Activated CD8-positive, alpha-beta memory T cell treated with anti-CD3 and anti-CD28 coated beads, Interleukin-2, amount 50 U/mL, for 1 hour (primary cell): Measurements from ENCODE around the gene WDR93.
"Not testable (repeated sequence)": the region's sequence is repeated elsewhere in the genome, so short reads cannot be mapped to it uniquely, and the experiment has no call there.

Source experiments
- DNase-seq: peaks from one replicate; pipeline ENCODE4 v3.0.0-alpha.2; 2020; ENCODE audit errors: extremely low read depth

WDR93 gene

DNA sequence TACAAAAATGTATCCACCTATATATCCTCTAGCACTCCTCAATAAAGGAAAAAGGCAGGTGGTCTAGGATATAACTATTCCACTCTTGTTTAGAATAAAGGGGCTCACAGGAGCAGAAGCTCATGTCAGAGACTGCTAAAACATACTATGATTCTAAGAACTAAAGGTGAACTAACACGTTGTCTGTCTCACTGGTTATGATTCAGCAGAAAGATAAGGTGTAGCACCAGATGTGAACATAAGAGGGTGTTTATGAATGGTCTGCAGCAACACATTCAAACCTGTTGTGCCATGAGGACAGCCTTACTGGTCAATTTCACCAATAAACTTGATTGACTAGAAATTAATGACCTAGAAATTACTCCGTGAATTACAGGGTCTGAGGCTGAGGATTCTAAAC, 4.6 kb upstream of the WDR93 start:
- no peak for DNase-seq

DNA sequence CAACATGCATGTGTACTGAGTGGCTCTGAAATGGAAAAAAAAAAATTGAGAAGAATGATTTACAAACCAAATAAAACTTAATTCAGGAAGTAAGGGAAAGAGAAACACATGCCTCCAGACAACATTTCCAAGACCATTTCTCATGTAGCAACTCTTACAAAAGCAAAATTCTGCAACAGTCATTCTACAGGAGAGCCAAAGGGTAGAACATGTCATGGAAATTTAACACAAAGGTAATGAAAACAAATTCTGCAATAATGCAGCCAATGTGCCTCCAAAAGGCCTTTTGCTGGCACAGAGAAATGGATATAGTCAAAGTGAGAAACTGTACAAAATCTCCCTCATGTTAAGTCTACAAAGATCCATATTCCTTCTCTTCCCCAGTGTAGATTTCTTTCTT, 4.1 kb upstream of the WDR93 start:
- no peak for DNase-seq

DNA sequence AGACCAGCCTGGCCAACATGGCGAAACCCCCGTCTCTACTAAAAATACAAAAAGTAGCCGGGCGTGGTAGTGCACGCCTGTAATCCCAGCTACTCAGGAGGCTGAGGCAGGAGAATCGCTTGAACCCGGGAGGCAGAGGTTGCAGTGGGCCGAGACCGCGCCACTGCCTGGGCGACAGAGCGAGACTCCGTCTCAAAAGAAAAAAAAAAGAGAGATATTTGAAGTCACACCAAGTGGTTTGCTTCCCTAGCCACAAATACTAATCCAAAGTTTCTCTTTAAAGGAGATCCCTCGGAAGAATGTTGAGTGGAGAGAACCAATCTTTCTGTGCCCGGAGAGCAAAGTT, 708 bp upstream of the WDR93 start:
- not testable (repeated sequence) for DNase-seq

DNA sequence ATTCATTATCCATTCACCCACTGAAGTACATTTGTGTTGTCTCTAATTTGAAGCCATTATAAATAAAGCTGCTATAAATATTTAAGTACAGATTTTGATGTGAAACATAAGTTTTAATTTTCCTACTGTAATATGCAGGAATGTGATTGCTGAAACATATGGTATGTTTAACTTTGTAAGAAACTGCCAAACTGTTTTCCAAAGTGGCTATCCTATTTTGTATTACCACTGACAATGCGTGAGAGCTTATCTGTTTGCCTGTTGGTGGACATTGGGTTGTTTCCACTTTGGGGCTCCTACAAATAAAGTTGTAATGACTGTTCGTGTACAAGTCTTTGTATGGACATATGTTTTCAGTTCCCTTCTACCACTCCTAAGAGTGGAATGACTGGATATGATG, 2.5 kb downstream of the WDR93 start:
- no peak for DNase-seq

DNA sequence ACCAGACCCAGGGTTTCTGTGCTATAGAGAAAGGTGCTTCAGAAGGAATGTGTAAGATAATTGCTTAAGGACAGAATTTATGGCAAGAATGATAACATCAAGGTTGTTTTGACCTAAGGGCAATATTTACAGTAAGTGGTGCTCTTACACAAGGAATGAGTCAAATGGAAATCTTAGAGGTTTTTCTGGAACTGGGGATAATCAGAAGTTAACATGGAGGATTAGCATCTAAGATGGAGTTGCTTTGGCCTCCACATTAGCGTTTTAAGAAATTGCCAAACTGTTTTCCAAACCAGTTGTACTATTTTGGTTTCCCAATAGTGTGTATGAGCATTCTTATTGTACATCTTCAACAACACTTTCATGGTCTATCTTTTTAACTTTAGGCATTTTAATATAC, 3.1 kb downstream of the WDR93 start:
- DNase-seq = no peak

DNA sequence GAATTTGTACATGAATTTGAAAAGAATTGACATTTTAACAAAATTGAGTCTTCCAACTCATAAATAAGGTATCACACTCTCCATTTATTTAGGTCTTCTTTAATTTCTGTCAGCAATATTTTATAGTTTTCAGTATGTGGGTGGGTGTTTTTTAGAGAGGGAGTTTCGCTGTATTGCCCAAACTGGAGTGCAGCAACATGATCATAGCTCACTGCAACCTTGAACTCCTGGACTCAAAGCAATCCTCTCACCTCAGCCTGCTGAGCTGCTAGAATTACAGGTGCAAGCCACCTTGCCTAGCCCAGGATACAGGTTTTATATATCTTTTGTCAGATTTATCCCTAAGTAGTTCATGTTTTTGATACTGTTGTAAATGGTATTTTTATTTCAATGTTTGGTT, 4.6 kb downstream of the WDR93 start:
- no peak for DNase-seq

DNA sequence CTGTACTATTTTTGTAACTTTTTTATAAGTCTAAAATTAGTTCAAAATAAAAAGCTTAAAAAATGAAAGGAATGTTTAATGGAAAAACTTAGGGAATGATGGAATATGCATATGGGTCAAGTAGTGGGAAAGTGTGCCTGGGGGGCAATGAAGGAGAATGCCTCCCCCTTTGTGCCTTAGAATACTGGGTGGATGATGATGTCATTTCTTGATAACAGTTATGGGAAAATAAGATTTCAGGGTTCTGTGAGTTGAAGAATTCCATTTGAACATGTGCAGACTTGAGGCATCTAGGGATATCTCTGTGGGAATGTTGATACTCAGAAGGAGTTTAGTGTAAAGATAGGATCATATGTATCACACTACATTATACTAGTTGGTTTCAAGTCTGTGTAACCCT, 13.8 kb downstream of the WDR93 start:
- no peak for DNase-seq

DNA sequence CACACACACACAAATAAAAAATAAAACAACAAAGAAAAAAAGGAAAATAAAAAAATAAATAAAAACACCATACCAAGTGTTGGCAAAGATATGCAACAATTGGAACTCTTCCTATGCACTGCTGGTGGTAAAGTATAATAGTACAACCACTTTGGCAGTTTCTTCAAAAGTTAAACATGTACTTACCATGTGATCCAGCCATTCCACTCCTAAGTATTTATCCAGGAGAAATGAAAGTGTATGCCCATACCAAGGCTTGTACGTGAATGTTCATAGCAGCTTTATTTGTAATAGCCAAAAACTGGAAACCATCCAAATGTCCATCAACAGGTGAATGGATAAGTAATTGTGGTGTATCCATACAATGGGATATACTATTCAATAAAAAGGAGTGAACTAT, 17.0 kb downstream of the WDR93 start:
- DNase-seq = no peak

DNA sequence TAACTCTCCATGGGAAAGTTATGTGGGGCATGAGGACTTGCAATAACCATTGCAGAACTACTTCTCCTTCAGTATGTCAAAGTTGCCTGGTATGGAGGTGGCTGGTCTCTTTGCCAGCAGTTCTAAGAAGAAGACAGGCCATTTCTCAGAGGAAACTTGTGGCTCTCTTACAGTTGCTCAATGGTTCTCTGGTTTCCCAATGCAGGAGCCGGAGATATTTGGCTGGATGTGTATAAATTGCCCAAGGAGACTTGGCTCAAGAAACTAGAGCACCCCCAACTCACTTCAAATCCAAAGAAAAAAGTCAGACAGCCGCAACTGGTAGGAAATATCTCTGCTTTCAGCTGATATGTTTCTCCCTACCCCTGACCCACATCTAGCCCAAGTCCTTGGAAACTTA, 24.2 kb downstream of the WDR93 start:
- DNase-seq = no peak

DNA sequence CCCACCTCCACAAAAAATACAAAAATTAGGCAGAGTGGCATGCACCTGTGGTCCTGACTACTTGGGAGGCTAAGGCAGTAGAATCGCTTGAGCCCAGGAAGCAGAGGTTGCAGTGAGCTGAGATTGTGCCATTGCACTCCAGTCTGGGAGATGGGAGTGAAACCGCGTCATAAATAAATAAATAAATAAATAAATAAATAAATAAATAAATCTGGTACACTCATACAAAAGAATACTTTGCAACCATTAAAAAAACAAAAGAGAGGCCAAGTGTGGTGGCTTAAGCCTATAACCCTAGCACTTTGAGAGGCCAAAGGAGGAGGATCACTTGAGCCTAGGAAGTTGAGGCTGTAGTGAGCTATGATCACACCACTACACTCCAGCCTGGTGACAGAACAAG, 32.4 kb downstream of the WDR93 start:
- no peak for DNase-seq

DNA sequence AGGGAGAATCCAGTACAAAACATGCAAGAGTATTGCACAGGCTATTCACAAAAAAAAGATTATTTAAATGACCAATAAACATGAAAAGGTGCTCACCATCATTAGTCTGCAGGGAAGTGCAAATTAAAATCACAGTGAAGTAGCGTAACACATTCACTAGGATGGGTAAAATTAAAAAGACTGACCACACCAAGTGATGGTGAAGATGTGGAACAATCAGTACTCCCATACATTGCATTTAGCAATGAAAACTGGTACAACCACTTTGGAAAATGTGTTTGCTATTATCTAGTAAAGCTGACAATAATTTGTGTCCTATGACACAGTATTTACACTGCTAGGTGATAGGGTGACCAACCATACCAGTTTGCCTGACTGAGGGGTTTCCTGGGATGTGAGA, 34.0 kb downstream of the WDR93 start:
- DNase-seq = no peak

DNA sequence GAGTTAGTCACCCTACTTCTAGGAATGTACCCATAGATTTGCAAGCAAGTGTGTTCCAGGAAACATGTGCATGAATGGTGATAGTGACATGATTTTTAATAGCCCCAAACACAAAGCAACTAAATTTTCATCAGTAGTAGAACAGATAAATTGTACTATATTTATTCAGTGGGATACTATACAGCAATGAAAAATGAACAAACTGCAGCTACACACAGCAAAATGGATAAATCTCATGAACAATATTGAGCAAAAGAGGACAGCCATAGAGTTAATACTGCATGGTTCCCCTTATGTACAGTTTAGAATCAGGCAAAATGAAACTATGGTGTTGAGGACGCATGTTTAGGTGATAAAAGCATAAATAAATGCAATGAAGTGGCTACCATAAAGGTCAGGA, 34.5 kb downstream of the WDR93 start:
- no peak for DNase-seq

DNA sequence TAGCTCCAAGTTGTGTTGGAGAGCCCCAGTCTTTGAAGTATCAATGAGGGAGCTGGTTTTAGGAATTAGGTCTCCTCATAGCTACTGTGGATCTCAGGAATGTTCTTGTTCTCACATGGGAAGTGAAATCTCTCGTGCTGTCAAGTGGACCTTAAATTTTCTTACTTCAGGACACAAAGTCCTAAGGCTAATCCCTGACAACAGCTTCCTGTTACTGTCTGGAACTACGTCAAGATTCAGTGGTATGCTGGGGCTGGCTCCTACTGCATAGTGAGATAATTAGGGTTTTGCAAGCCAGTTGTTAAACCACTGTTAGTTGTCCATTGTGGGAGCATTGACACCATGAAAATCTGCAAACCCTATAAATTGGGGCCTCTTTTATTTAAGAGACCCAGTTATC, 37.6 kb downstream of the WDR93 start:
- no peak for DNase-seq

DNA sequence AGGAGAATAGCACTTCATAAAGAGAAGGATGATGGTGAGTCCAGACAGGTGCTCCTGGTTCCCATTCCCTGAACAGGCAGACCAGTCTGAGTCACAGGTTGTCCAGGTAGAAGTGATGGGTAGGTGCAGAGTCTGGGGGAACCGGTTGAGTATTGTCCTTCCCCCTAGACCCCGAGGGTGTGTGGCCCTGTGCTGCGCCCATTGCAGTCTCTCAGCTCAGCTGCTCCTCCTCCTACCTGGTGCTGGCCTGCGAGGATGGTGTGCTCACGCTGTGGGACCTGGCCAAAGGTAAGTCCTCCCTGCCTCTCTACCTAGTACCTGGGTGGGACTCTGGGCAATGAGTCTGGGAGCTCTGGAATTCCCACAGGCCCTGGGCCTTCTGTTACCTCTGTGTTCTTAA, 40.7 kb downstream of the WDR93 start:
- DNase-seq = no peak

DNA sequence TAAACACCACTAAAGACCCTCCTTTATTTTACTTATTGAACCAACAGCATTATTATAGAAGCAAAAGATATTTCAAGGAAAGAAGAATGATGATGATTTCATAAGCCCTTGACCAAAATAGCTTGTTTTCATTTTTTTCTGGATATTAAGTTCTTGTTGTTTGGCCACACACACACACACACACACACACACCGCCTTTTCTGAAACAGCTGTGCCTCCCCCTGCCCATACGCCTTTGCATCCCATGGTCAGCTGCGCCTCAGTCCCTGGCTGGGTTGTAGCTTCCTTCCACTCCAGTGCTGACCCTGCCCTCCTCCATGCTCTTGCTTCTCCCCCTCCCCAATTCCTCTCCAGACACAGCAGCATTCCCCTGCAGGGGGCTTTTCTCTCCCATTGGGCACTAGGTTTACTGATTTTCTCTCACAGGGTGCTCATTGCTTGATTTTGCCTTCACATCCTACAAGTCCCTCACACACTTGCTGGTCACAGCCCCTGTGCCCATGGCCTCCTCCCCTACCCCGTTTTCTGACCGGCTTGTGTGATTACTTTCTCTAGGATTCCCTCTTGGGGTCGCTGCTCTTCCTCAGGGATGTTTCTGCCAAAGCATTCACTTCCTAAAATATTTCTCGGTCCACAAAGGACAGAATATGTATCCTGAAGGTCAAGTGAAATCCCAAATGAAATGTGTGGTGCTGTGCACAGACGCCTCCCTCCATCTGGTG, 42.0 kb downstream of the WDR93 start:
- DNase-seq = no peak

DNA sequence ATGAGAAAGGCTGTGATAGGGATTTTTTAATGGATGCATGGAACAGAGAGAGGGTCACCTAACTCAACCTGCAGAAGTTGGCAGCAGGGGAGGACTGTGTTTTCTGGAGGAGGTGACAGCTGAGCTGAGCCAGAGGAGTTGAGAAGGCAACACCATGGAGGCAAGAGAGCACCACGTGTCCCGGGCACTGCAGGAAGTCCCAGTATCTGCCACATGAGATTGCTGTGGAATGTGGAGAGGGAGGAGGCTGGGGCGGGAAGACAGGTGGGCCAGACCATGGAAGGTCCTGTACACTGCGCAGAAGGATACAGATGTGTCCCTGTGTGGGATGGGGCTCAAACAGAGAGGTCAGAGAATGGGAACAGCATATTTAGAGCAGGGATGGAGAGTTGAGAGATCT, 45.2 kb downstream of the WDR93 start:
- no peak for DNase-seq

DNA sequence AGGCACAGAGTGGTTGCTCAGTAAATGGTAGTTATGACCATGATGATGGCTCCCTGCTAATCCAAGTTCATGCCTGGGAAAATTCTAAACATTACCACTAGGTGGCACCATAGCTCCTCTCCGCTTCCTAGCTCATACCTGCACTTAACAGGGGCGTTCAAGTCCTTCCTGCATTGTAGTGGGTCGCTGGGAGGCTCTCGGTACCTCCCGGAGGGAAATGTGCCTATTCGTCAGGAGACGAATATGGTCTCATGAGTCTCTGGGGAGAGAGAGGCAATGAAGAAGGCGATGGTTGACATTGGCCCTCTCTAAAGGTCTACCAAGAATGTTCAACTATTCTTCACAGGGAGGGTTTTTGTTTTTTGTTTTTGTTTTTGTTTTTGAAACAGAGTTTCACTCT, 49.5 kb downstream of the WDR93 start:
- DNase-seq = peak; percentile 25

DNA sequence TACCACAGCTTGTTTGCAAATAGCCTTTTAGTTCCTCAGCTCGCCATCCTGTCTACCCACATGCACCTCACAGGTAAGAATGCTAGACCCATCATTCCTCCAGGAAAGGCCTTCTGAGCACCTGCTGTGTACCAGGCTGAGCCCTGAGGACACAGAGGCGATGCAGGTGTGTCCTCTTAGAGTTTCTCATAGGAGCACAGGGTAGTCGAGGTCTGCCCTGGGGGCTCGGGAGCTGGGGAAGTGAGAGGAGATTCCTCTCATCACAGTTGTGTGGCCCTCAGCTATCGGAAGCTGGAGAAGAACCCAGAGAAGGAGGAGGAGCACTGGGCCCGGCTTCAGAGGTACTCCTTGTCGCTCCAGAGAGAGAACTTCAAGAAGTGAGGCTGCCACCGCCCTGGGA, 52.4 kb downstream of the WDR93 start:
- DNase-seq = no peak

DNA sequence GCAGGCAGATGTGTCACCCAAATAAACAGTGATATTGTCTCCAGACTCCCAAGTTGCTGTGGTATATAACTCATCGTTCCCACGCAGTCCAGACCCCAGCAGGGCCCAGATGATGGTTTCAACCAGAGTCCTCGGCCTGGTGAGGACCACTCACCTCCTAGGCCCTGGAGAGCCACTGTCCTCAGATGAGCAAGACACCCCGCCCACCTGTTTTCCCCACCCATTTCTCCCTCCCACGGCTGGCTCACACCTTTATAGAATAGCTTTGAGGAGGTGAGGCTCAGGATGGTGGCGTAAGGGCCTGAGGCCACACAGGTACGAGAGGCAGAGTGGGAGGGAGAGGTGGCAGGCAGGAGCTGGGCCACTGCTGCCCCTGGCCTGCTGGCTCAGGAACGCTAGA, 53.0 kb downstream of the WDR93 start:
- no peak for DNase-seq

DNA sequence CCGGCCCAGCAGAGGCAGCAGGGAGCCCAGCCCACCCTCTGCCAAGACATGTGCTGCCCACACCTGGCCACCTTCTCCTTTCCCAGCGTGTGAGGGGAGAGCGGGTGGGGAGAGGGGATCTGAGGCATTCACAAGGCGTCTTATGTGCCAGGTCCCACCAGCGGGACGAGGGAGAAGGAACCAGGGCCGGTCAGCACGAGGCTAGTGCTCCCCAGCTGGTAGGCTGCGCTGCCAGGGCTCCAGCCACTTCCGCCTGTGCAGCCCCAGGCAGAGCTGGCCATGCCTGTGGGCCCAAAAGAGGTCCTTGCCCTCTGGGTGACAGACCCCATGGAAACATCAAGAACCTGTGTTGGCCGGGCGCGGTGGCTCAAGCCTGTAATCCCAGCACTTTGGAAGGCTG, 54.5 kb downstream of the WDR93 start:
- no peak for DNase-seq

DNA sequence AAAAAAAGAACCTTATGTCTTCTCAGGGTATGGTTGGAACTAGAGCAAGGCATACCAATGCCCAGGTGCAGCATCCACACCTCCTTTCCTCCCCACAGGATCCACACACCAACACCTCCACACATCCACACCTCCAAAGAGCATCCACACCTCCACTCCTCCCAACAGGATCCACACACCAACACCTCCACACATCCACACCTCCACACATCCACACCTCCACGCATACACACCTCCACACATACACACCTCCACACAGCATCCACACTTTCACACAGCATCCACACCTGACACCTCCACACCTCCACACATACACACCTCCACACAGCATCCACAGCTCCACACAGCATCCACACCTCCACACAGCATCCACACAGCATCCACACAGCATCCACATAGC, 55.2 kb downstream of the WDR93 start:
- DNase-seq = no peak

DNA sequence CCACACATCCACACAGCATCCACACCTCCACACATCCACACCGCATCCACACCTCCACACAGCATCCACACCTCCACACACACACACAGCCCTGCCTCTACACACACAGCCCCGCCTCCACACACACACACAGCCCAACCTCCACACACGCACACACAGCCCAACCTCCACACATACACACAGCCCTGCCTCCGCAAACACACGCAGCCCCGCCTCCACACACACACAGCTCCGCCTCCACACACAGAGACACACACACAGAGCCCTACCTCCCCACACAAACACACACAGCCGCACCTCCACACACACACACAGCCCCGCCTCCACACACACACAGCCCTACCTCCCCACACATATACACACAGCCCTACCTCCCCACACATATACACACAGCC, 55.8 kb downstream of the WDR93 start:
- no peak for DNase-seq

DNA sequence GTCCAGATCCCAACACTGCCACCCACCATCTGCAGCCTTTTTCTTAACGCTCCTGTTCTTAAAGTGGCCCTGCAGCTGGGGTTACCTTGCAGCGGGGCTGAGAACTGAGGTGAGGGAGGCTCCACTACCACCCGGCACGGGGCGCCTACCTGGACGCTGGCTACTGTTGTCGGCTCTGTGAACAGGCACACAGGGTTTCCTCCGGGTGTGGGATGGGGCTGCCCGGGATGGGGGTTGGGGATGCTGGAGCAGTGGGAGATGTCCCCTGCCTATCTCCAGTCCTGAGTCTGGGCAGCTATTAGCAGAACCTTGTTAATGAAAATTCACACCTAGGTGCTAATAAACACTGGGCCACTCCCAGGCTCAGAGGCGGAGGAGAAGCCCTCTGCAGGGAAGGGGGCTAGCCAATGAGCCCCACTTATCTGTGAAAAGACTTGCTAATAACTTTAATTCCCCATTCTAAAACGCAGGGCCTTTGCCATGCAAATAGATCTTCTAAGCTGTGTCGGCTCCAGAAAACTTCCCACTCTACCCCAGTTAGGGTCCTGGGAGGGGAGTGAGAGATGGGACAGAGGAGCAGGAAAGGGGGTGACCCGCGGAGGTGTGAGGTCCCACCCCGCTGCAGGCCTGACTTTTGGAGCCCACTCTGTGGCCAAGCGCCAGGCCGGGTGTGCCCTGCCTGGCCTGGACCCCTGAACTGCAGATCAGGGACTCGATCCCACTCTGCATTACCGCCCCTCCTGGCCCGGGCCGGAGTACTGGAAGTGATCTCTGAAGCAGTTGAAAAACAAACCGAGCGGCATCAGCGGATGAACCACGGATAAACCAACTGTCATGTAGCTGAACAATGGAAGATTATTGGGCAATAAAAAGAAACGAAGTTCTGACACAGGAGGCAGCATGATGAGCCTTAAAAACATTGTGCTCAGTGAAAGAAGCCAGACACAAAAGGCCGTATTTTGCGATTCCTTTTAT, 57.4 kb downstream of the WDR93 start:
- no peak for DNase-seq
